ENCODE data around the gene TNFSF11.

The TNFSF11 gene

DNA sequence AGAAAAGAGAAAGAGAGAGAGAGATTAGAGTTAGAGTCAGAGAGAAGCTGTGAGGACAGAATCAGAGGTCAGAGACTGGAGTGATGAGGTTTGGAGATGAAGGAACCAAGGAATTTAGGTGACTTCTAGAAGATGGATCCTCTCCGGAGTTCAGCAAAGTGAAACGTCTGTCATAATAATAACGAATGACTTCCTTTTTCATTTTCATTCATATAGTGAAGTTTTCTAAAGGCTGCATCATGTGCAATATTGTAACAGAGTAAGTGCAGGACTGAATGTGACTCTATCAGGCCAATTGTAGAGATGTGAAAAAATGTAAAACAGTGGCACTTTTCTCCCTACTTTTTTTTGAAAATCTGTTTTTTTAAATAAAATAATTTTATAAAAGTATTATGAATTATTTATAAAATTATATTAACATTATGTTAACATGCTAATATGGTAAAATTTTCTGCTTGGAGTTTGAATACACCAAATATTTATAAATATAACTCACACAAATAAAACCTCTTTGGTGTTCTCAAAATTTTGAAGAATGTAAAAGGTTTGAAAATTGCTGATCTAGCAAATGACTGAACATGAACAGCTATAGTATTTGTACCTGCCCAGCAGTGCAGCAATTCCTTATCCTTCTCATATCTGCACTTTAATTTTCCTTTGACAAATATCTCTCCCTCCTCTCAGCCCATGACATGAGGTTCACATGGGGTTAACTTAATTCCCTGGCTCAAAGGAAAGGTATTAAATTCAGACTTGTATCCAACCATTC, 4.2 kb upstream of the TNFSF11 start:
- Mint-ChIP-seq H3K9me3 (no peaks in the 10 kb centered on the region), H3K4me1 (peaks cover 2% of the 10 kb centered on the region), H3K4me3 (no peak overlapping the region), H3K36me3 (ENCODE audit: insufficient read depth) (no peaks in the 10 kb centered on the region), H3K27me3 (peaks cover 14% of the 10 kb centered on the region), H3K27ac (ENCODE audit: low read depth) (no peak overlapping the region)
- DNase-seq (ENCODE audit: low spot score in 2 of 2): no peak
- ATAC-seq (replicated peaks; ENCODE audit: extremely low read depth, poor library complexity, severe bottlenecking): no peak

DNA sequence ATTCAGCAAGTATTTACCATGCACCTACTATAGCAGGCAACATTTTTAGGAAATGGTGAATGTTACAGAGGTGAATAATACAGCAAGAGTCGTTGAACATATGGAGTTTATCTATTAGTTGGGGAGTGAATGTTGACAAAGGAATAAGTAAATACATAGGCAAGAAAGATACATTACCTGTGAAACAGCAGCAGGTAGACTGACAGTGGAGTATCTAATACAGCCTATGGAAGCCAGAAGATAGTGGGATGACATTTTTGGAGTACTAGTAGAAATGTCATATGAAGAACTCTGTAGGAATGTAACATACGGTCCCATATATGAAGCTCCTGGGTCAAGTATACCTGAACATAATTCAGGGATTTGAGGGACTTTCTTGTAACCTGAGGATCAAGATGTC, 2.1 kb upstream of the TNFSF11 start:
- Mint-ChIP-seq H3K4me3 (no peak overlapping the region), H3K4me1 (peaks cover 10% of the 10 kb centered on the region), H3K27me3 (peaks cover 35% of the 10 kb centered on the region), H3K27ac (ENCODE audit: low read depth) (no peak overlapping the region), H3K9me3 (no peaks in the 10 kb centered on the region), H3K36me3 (ENCODE audit: insufficient read depth) (peaks cover 2% of the 10 kb centered on the region)
- ATAC-seq (replicated peaks; ENCODE audit: extremely low read depth, poor library complexity, severe bottlenecking) (no peak), DNase-seq (ENCODE audit: low spot score in 2 of 2) (no peak)

DNA sequence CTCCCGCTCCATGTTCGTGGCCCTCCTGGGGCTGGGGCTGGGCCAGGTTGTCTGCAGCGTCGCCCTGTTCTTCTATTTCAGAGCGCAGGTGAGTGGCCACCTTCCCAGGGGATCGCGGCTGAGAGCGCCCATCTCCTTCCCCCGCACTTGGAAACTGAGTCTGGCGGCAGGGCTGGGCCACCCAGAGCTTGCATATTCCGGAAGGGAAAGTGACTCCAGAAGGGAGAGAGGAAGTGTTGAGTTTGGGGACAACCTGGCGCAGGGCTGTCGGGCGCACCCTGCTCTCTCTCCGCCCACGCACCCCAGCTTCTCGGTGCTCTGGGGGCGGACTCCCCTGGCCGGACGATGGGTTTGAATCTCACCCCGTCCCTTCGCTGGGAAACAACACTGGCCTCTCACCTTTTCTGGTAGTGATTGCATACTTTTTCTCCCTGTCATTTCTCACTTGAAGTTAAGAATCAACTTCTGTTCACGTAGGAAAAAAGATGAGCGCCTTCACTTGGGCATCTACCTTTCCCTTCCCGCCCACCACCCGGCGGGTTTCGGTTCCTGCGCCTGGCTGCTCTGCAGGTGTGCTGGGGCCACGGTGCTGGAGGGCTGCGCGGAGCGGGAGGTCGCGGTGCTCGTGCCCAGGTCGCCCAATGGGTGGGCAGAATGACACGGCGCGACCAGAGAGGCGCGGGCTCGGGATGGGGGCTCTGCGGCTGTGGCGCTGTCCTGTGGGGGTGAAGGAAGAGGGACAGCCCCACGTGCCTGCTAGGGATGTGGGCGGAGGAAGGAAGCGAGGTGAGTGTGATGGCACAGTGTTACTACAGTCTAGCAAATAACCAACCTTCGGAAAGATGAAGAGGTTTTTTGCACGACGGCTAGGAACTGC, 721 bp downstream of the TNFSF11 start:
- ATAC-seq (replicated peaks; ENCODE audit: extremely low read depth, poor library complexity, severe bottlenecking): peak; percentile 60
- peaks cover 57% of the 10 kb centered on the region for H3K27me3 Mint-ChIP-seq

DNA sequence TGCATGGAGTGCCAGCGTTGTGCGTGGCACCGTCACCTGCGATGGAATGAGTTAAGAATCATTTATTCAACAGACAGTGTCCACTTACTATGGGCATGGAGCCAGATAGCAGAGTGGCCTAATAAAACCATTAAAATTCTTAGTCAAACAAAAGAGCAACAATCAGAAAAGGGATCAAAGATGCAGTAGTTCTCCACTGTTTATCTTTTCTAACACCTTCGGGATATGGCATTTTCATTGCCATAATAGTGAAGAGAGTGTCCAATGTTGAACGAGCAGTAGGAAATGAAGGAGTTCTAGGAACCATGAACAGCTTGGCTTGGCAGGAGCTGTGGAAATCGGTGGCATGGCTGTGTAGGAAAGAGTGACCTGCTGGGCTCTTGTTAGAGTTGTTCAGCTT, 2.0 kb downstream of the TNFSF11 start:
- Mint-ChIP-seq H3K36me3 (ENCODE audit: insufficient read depth) (peaks cover 2% of the 10 kb centered on the region), H3K9me3 (no peaks in the 10 kb centered on the region), H3K27me3 (peaks cover 64% of the 10 kb centered on the region), H3K4me3 (no peak overlapping the region), H3K4me1 (peaks cover 10% of the 10 kb centered on the region), H3K27ac (ENCODE audit: low read depth) (no peak overlapping the region)
- ATAC-seq (replicated peaks; ENCODE audit: extremely low read depth, poor library complexity, severe bottlenecking) (no peak), DNase-seq (ENCODE audit: low spot score in 2 of 2) (no peak)

More for the DNA sequence above, 721 bp downstream of the TNFSF11 start:
- Mint-ChIP-seq H3K4me3 (peak overlapping the region; percentile 88), H3K4me1 (peaks cover 10% of the 10 kb centered on the region), H3K9me3 (no peaks in the 10 kb centered on the region), H3K27ac (ENCODE audit: low read depth) (no peak overlapping the region), H3K36me3 (ENCODE audit: insufficient read depth) (peaks cover 2% of the 10 kb centered on the region)
- DNase-seq (ENCODE audit: low spot score in 2 of 2): no peak

- ATAC-seq (replicated peaks; ENCODE audit: extremely low read depth, poor library complexity, severe bottlenecking) (no peak), DNase-seq (ENCODE audit: low spot score in 2 of 2) (no peak)
- Mint-ChIP-seq H3K36me3 (ENCODE audit: insufficient read depth) (peaks cover 2% of the 10 kb centered on the region), H3K9me3 (no peaks in the 10 kb centered on the region), H3K27ac (ENCODE audit: low read depth) (no peak overlapping the region), H3K4me1 (peaks cover 10% of the 10 kb centered on the region), H3K4me3 (no peak overlapping the region), H3K27me3 (peaks cover 66% of the 10 kb centered on the region)
Measured at GRCh38 chr13:42577538-42577937, 3.6 kb downstream of the TNFSF11 start.

- DNase-seq (ENCODE audit: low spot score in 2 of 2): no peak
- no peaks in the 10 kb centered on the region for H3K9me3 Mint-ChIP-seq
Measured at GRCh38 chr13:42580644-42581043, 6.7 kb downstream of the TNFSF11 start.

GRCh38 chr13:42581427-42581826, 7.5 kb downstream of the TNFSF11 start:
- Mint-ChIP-seq H3K4me1 (no peaks in the 10 kb centered on the region), H3K27me3 (peaks cover 46% of the 10 kb centered on the region), H3K9me3 (no peaks in the 10 kb centered on the region), H3K27ac (ENCODE audit: low read depth) (no peak overlapping the region), H3K36me3 (ENCODE audit: insufficient read depth) (no peaks in the 10 kb centered on the region), H3K4me3 (no peak overlapping the region)
- no peak for DNase-seq (ENCODE audit: low spot score in 2 of 2)
- no peak for ATAC-seq (replicated peaks; ENCODE audit: extremely low read depth, poor library complexity, severe bottlenecking)

More at GRCh38 chr13:42580644-42581043, 6.7 kb downstream of the TNFSF11 start:
- no peak for ATAC-seq (replicated peaks; ENCODE audit: extremely low read depth, poor library complexity, severe bottlenecking)
- no peak overlapping the region for H3K27ac Mint-ChIP-seq (ENCODE audit: low read depth)
- H3K4me1 Mint-ChIP-seq: no peaks in the 10 kb centered on the region
- H3K36me3 Mint-ChIP-seq (ENCODE audit: insufficient read depth): no peaks in the 10 kb centered on the region
- H3K27me3 Mint-ChIP-seq: peaks cover 52% of the 10 kb centered on the region
- no peak overlapping the region for H3K4me3 Mint-ChIP-seq

DNA sequence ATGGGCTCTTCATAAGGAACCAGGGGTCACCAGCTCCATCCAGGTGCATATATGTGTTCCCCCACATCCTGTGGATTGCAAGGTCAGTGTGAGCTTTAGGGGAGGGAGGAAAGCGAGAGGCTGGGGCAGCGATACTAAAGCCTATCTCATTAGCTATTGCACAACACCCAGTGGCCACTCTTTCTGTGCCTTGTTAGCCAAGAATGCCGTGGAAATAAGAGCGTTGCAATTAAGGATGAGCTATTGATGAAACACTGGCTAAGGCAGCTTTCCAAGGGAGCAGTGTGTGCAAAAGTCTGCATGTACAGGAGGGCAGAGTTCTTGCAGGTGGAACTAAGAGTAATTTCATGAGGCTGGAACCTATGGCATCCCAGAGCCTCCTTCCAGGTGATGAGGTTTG, 17.6 kb downstream of the TNFSF11 start:
- Mint-ChIP-seq H3K27ac (ENCODE audit: low read depth) (no peak overlapping the region), H3K9me3 (no peaks in the 10 kb centered on the region), H3K27me3 (peaks cover 56% of the 10 kb centered on the region), H3K36me3 (ENCODE audit: insufficient read depth) (no peaks in the 10 kb centered on the region), H3K4me1 (no peaks in the 10 kb centered on the region), H3K4me3 (no peak overlapping the region)
- ATAC-seq (replicated peaks; ENCODE audit: extremely low read depth, poor library complexity, severe bottlenecking): no peak
- DNase-seq (ENCODE audit: low spot score in 2 of 2): no peak

GRCh38 chr13:42592915-42593900, 19.3 kb downstream of the TNFSF11 start:
- Mint-ChIP-seq H3K36me3 (ENCODE audit: insufficient read depth) (no peaks in the 10 kb centered on the region), H3K4me1 (no peaks in the 10 kb centered on the region), H3K27me3 (peaks cover 50% of the 10 kb centered on the region), H3K9me3 (no peaks in the 10 kb centered on the region), H3K27ac (ENCODE audit: low read depth) (no peak overlapping the region), H3K4me3 (no peak overlapping the region)
- DNase-seq (ENCODE audit: low spot score in 2 of 2) (no peak), ATAC-seq (replicated peaks; ENCODE audit: extremely low read depth, poor library complexity, severe bottlenecking) (no peak)

- no peak for DNase-seq (ENCODE audit: low spot score in 2 of 2)
Measured at GRCh38 chr13:42594481-42595252, 20.7 kb downstream of the TNFSF11 start.

DNA sequence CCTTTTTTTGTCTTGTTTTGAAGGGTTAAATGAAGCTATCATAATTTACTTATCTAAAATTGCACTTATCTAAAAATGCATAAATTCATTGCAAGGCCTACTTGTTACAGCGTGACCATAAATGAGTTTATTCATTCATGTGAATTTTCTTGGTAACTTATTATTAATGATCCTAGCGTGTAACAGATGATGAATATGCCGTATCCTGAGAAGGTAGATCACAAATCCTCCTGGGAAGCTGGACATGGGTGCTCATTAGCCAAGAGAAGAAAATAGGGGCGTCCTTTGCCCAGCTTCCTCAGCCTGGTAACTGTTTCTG, 21.3 kb downstream of the TNFSF11 start:
- Mint-ChIP-seq H3K36me3 (ENCODE audit: insufficient read depth) (no peaks in the 10 kb centered on the region), H3K27ac (ENCODE audit: low read depth) (no peak overlapping the region), H3K4me3 (no peak overlapping the region), H3K9me3 (no peaks in the 10 kb centered on the region), H3K4me1 (no peaks in the 10 kb centered on the region), H3K27me3 (peaks cover 54% of the 10 kb centered on the region)
- no peak for ATAC-seq (replicated peaks; ENCODE audit: extremely low read depth, poor library complexity, severe bottlenecking)
- DNase-seq (ENCODE audit: low spot score in 2 of 2): no peak

More at GRCh38 chr13:42594481-42595252, 20.7 kb downstream of the TNFSF11 start:
- peak; percentile 49 for ATAC-seq (replicated peaks; ENCODE audit: extremely low read depth, poor library complexity, severe bottlenecking)
- no peak overlapping the region for H3K27ac Mint-ChIP-seq (ENCODE audit: low read depth)
- peaks cover 57% of the 10 kb centered on the region for H3K27me3 Mint-ChIP-seq
- no peak overlapping the region for H3K4me3 Mint-ChIP-seq
- no peaks in the 10 kb centered on the region for H3K36me3 Mint-ChIP-seq (ENCODE audit: insufficient read depth)
- no peaks in the 10 kb centered on the region for H3K4me1 Mint-ChIP-seq
- H3K9me3 Mint-ChIP-seq: no peaks in the 10 kb centered on the region
